Measurements from ENCODE around the gene BBC3.
A peak's percentile ranks its signal among the peaks of the same experiment; 100 is the strongest.
"Not testable (repeated sequence)": the region's sequence is repeated elsewhere in the genome, so short reads cannot be mapped to it uniquely, and the experiment has no call there.

Gene BBC3

DNA sequence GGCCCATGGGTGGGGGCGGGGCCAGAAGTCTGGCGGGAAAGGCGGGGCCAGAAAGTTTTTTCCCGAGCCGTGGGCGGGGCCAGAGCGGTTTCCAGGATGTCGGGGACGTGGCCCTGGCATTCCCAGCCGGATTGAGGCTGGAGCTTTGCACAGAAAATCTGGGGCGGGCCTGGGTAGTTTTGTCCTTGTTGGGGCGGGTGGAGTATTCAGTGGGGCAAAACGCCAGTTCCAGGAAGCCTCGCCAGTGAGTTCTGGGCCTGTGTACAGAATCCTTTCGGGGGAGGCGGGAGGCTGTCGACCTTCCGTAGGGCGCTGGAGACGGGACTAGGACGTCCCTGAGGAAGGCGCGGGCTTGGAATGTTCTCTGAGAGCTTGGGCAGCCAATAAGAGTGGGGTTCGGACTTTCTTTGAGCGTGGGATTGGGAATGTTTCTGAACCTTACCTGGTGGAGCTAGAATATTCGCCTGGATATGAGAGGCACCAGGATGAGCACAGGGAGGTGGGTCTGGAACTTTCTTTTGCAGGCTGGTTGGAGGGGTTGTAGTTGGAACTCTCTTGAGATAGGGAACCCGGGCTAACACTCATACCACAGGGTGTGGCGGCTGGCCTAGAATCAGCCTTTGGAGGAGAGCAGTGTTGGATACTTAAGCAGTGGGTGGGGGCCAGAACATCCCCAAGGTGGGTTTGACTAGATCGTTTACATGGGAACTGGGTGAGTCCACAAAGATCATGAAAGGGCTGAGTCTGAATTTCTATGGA lies 26.6 kb upstream of the BBC3 start:
- no peak for DNase-seq

DNA sequence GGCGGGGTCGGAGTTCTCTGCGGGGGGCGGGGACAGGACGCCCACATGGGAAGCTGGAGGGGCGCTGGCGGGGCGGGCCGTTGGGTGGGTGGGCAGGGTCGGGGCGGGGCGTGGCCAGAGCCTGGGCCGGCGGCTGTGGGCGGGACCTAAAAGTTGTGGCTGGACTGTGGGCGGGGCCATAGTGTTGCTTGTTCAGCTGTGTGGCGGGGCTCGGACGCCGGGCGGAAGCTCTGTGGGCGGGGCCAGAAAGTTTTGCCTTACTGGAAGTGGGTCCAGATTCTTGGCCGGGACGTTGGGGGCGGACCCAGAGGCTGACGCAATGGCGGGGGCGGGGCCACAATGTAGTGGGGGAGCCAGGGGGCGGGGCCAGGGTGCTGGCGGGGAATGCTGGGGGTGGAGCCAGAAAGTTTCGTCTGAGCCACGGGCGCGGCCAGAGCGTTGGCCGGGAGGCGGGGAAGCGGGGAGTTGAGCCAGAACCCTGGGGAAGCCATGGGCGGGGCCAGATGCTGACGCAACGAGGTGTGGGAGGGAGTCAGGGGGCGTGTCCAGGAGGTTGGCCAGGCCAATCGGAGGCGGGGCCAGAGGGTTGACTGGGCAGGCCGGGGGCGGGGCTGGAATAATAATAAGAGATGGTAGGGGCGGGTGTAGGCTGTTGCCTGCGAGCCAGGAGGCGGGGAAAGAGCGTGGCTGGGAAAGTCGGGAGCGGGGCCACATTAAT lies 25.9 kb upstream of the BBC3 start:
- peak; percentile 99 for DNase-seq

DNA sequence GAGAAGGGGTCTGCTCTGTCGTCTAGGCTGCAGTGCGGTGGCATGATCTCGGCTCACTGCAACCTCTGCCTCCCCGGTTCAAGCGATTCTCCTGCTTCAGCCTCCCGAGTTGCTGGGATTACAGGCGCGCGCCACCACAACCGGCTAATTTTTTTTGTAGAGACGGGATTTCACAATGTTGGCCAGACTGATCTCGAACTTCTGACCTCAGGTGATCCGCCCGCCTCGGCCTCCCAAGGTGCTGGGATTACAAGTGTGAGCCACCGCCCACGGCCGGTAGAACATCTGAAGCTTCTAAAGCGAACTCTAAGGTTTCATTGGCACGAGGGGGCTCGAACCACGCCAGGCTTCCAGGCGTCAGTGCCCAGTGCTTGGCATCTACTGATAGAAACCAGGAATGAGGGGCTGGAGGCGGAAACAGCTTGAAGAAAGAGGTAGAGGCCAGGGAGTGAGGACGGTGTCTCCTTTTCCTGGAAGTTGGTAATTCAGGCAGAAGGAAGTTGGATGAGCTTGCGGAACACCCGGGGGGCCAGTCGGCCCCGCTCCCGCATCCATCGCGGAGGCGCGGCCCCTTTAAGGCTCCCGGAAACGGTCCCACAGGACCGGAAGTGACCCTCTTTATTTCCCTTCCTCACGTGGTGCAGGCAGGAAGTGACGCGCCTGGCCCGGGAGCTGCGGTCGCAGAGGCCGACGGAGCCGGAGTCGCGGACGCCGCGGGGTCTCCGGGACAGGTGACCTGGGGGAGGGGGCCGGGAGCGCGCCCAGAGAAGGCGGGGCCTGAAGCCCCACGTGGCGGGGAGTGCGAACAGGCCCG lies 25.1 kb upstream of the BBC3 start, which contains the start of gene CCDC9:
Gene CCDC9, plus strand, starts transcription at position 647 of the 814 bp plus-strand sequence. CDS start 1,876 bp downstream, outside the sequence.
- DNase-seq = peak; percentile 97

DNA sequence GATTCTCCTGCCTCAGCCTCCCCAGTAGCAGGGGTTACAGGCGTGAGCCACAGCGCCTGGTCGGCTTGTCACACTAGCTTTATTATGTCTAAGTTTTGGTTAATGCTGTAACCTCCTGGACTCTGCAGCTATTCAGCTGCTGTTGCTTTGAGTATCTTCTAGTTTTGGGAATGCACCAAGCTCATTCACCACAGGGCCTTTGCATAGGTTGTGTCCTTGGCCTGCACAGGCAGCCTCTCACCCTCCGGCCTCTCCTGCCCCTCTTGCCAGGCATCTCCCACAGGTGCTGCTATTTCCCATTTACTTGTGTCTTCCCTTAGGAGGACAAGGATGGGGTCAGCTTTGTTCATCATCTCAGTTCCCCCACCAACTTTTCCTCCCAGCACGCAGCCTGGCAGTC lies 23.0 kb upstream of the BBC3 start:
- DNase-seq = no peak

DNA sequence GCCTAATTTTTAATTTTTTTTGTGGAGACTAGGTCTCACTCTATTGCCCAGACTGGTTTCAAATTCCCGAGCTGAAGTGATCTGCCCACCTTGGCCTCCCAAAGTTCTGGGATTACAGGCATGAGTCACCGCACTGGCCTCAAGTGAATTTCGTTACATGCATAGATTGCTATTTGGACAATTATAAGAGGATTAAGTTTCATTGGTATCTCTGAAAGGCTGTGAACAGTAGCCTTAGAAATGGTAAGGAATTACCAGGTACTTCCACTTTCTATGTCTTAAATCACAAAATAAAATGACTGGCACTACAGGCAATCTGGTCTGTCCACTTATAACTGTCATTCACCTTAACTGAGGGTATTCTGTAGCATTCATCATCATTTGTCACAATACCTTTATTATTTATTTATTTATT lies 22.5 kb upstream of the BBC3 start:
- peak; percentile 93 for DNase-seq

DNA sequence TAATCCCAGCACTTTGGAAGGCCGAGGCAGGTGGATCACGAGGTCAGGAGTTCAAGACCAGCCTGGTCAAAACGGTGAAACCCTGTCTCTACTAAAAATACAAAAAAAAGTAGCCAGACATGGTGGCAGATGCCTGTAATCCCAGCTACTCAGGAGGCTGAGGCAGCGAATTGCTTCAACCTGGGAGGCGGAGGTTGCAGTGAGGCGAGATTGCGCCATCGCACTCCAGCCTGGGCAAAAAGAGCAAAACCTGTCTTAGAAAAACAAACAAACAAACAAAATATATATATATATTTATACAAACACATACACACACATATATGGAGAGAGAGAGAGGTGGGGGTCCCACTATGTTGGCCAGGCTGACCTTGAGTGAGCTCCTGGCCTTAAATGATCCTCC lies 22.0 kb upstream of the BBC3 start:
- not testable (repeated sequence) for DNase-seq

DNA sequence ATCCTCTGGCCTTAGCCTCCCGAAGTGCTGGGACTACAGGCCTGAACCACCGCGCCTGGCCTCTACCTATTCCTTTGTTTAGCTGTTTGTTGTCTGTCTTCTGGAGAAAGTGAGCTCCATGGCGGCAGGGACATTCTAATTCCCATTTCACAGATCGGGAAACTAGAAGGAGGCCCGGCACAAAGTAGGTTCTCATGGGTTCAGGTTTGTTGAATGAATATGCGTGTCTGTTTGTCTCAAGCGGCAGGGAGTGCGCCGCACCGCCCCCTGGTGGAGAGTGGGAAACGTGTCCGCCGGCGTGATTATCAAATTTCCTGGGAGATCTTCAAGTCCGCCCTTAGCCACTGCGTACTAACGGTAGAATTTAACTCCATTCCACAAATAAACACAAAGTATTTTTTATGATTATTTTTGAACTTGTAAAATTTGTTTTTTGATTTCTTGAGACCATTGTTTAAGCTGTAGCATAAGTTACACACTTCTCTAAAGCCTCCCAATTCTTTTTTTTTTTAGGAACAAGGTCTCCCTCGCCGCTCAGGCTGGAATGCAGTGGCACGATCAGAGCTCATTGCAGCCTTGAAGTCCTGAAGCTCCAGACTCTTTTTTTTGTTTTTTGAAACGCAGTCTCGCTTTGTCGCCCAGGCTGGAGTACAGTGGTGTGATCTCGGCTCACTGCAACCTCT lies 16.4 kb upstream of the BBC3 start:
- DNase-seq = peak; percentile 75

DNA sequence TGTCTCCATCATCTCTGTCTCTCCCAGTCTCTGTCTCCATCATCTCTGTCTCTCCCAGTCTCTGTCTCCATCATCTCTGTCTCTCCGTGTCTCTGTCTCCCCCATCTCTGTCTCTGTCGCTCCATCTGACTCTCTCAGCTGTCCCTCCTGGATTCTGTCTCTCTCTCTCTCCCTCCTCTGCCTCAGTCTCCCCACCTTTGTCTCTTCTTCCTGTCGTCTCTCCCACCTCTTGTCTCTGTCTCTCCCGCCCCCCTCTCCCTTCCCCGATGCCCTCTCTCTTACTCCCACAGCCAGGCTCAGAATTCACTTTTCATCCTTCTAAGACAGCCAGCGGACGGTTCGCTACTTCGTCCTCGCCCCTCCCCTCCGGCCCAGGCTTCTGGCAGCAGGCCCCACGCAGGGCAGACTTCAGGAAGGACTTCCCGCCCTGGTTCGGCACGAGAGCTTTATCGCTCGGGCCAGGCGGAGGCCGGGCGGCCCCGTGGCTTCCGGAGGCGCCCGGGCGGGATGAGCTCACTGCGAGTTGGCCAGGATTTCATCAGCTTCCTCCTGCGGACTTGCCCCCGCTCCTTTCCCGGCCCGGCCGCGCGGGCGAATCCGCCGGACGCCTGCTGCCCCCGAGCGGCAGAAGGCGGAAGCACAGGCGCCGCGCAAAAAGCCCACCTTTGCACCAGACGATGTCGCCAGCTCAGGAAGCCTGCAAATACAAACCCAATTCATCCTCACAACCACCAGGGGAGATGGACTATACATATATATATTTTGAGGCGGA lies 13.0 kb upstream of the BBC3 start:
- peak; percentile 98 for DNase-seq

DNA sequence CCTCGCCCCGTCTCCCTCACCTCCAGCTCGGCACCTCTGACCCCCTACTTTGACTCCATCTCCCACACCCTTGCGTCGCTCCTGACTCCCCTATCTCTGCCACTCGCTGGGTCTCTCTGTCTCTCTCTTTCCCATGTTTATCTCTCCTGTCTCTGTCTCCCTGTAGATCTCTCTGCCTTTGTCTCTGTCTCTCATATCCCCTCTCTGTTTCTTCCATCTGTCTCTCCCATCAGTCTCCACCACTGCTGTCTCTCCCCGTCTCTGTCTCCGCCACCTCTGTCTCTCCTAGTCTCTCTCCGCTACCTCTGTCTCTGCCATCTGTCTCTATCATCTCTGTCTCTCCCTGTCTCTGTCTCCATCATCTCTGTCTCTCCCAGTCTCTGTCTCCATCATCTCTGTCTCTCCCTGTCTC lies 12.4 kb upstream of the BBC3 start:
- no peak for DNase-seq

DNA sequence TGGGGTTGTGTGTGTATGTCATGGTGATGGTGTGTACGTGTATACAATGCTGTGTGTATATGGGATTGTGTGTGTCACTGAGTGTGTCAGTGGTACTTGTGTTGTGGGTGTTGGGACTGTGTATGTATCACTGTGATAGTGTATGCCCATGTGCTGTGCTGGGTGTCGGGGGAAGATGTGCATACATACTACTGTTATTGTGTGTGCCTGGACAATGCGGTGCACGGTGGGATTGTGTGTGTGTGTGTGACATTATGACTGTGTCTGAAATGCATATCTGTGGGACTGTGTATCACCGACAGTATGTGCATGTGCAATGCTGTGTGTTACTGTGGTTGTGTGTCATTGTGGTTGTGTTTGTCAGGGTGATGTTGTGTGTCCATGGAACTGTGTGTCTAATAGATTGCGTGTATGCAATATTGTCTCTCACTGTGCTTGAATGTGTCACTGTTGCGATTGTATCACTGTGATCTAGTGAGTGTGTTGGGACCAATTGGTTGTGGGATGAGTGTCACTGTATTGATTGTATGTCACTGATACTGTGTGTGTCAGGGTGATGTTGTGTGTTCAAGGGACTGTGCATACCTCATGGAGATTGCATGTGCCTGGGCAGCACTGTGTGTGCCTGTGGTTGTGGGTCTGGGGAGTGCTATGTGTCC lies 11.0 kb upstream of the BBC3 start:
- DNase-seq = no peak

DNA sequence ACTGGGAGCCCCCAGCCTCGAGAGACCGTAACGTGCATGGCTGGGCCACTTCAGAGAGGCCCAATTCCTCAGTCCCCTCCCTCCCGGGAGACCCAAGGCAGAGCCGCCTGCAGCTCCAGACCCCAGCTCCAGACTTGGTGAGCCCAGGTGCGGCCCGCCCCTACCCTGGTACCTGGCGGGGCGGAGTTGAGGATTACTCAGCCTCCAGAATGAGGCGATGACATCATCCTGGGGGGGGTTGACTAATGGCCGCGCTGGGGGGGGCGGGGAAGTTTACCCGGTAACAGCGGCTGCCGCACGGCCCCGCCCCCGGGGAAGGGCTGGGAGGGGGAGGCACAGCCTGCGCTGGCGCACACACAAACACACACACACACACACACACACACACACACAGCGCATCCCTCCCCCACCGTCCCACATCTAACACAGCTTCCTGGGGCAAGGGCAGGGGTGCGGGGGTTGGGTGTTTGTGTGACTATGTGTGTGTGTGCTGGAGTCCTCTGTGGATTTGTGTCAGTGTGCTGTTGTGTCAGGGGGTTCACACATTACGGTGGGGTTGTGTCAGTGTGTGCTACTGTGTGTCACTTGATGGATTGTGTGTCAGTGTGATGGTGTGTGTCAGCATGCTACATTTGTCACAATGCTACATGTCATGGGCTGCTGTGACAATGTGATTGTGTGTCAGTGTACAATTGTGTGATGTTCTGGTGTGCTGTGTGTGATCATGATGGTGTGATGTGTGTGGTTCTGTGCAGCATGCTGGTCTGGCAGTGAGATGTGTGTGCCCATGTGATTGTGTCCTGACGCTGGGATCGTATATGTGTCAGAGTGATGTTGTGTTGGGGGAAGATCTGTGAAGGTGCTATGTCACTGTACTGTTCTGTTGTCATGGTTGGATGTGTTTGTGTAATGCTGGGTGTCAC lies 10.3 kb upstream of the BBC3 start:
- DNase-seq = peak; percentile 75

DNA sequence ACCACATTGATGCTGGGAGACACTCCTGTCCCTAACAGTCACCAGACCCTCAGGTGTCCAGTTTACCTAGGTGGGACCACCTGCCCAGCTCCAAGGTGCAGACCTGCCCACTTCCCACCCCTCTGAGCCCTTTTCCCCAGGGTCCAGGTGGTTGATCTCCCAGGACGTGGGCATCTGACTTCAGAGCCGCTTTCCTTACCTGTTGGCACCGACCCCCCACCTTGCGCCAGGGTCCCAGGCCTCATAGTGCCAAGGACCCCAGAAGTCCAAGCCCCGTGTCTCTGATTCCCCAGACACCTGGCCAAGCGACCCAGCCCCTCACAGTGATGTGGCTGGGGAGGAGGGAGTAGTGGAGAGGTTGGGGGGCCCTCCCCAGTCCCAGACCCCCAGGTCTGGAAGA lies 9.6 kb upstream of the BBC3 start:
- DNase-seq = no peak

DNA sequence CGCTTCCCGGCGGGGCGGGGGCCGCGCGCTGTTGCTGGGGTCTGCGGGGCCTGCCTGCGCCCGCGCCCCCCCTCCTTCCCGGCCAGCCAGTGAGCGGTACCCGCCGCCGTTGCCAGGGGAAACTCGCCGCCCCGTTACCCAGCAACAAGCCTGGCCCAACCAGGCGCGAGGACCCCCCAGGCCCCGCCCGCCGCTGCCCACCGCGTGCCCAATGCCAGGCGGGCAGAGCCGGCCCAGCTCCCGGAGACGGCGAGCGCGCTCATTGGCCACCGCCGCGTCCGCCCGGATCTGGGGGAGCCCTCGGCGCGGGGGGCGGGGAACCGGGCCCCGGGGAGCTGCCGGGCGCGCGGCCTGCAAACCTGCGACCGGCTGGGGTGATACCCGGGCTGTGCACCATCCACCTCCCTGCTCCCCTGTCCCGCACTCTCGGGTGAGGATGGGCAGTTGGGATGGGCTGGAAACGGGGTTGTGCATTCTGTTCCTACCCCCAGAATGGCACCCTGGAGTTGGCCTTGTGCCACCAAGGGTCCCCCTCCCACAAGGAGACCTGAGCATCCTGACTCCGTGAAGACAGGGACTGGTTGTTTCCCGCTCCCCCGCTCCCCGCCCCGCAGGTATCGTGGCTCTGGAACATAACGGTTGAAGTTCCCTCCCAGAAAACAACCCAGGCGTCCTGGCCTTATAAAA lies 8.8 kb upstream of the BBC3 start:
- DNase-seq = peak; percentile 39

DNA sequence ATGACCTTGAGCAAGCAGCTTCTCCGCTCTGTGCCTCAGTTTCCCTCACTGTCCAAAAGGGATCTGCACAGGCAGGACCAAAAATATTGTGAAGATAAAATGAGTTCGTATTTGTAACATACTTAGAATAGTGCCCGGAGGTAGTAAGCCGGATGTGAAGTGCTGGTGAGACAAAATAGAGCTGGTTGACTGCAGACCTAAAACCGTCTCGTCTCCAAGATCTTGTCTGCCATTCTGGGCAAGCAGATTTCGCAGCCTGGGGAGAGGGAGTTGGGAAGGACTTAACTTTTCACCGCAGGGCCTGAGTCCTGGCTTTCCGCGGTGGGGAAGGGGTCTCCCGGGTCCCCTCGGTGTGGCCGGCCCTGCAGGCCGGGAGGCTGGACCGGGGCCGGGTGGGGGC lies 8.2 kb upstream of the BBC3 start:
- no peak for DNase-seq

DNA sequence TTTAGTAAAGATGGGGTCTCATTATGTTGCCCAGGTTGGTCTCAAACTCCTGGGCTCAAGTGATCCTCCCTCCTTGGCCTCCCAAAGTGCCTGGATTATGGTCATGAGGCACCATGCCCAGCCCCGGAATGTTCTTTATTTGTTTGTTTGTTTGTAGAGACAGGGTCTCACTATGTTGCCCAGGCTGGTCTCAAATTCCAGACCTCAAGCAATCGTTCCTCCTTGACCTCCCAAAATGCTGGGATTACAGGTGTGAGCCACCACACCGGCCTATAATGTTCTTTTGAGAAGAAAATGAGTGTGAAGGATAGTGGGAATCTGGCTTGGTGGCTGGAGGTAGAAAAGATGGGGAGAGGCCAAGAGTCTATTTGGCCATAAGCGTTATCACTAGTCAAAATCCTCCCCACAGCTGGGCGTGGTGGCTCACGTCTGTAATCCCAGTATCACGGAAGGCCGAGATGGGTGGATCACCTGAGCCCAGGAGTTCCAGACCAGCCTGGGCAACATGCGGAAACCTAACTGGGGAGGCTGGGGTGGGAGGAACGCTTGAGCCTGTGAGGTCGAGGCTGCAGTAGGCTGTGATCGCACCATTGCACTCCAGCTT lies 5.2 kb upstream of the BBC3 start:
- no peak for DNase-seq

DNA sequence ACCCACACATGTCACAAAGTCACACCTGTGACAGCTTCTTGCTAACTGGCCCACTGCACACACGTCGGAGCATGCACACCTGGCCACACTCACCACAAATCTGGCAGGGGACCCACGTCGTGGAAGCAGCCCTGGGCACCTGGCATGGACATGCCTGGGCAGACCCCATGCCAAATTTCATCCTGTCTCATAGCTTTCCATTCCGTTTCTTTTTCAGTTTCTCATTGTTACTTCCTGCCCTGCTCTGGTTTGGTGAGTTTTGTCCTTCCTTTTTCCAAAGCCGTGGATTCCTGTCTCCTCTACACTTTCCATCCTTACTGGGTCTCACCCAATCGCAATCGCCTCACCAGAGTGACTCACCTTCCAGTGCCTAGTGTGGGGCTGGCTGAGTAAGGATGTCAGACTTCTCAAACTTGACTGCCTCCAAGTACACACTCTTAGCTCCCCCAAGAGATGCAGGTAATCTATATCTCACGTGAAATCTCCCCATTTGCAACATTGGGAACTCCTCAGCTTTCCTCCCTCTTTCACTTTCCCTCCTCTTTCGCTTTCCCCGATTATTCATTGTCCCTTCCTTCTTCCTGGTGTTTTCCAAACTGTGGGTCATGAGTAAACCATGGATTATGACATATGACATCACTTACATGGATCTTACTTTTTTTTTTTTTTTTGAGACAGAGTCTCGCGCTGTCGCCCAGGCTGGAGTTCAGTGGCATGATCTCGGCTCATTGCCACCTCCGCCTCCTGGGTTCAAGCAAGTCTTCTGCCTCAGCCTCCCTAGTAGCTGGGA lies 1.6 kb upstream of the BBC3 start:
- DNase-seq = peak; percentile 67

DNA sequence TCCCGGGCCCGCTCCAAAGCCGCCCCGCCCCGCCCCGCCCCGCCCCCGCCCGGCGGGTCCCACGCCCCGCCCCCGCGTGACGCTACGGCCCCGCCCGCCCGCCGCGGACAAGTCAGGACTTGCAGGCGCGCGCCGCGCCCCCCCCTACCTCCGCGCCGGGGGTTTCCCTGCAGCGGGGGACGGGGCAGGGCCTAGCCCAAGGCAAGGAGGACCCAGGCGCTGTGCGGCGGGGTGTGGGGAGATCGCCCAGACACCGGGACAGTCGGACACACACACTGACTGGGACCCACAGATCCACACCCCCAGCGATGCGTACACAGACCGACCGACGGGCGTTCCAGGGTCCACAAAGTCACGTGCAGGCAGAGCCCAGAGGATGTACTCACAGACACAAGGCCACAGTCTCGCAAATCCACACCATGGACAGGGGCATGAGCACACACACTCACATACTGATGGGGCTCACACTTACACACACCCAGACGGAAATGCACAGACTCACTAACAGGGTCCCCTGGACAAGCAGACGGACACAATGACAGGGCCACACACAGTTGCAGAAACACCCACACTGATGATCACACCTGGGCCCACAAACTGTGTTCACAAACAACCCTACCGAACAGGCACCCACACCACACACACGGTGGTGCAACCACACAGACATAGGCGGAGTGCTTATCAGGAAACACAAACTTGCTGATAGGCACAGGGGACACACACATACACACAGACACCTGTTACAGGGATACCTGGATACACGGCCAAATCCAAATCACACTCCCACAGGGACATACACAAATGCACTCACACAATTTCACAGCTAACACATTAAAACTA lies 436 bp upstream of the BBC3 start:
- DNase-seq = peak; percentile 85

Data from fibroblast of upper back skin (primary cell).